Suppressor macrophage treated with lipopolysaccharide for 4 hours (primary cell): ENCODE measurements around the gene OTOA.
"Not testable (repeated sequence)": the region's sequence is repeated elsewhere in the genome, so short reads cannot be mapped to it uniquely, and the experiment has no call there.

ENCODE experiments used
- DNase-seq: peaks from one replicate; pipeline ENCODE4 v3.0.0-alpha.2; 2020

Gene OTOA

DNA sequence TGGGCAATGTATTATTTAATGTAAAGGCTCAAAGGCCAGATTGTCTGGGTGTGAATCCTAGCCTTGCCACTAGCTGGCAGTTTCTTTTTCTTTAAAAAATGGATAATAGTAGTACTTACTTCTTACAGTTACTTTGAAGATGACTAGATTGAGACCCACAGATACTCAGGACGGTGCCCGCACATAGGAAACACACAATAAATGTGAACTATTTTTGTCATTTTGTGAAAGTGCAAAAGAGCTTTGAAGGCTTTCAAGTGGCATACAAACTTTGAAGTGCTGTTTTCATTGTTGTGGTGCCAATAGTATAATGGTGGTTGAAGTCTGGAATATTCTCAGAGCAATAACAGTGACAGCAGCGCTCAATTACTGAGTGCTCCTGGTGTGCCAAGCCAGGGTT, 63.6 kb downstream of the OTOA start:
- DNase-seq: no peak

GRCh38 chr16:21731233-21731632, 67.5 kb downstream of the OTOA start:
- DNase-seq: not testable (repeated sequence)

DNA sequence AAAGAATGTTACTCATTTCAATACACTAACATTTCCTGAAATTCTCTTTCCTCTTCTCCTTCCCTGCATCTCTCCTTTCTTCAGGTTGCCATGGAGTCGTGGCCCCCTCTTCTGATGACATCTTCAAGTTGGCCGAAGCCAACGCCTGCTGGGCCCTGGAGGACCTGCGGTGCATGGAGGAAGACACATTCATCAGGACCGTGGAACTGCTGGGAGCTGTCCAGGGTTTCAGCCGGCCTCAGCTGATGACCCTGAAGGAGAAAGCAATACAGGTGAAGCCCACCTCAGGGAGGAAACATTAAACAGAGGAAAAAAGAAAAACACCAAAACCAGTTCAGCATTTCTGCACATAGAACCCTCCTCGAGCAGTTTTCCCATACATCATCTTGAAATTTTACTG, 76.9 kb downstream of the OTOA start:
- not testable (repeated sequence) for DNase-seq

- peak; percentile 47 for DNase-seq
Measured at GRCh38 chr16:21756192-21757079, 92.7 kb downstream of the OTOA start.

GRCh38 chr16:21757080-21757671, 93.4 kb downstream of the OTOA start:
- not testable (repeated sequence) for DNase-seq

GRCh38 chr16:21768280-21768679, 104.5 kb downstream of the OTOA start:
- not testable (repeated sequence) for DNase-seq

- not testable (repeated sequence) for DNase-seq
Measured at GRCh38 chr16:21768810-21769209, 105.0 kb downstream of the OTOA start.

GRCh38 chr16:21769284-21769683, 105.5 kb downstream of the OTOA start:
- not testable (repeated sequence) for DNase-seq

GRCh38 chr16:21770584-21770983, 106.8 kb downstream of the OTOA start:
- not testable (repeated sequence) for DNase-seq

DNA sequence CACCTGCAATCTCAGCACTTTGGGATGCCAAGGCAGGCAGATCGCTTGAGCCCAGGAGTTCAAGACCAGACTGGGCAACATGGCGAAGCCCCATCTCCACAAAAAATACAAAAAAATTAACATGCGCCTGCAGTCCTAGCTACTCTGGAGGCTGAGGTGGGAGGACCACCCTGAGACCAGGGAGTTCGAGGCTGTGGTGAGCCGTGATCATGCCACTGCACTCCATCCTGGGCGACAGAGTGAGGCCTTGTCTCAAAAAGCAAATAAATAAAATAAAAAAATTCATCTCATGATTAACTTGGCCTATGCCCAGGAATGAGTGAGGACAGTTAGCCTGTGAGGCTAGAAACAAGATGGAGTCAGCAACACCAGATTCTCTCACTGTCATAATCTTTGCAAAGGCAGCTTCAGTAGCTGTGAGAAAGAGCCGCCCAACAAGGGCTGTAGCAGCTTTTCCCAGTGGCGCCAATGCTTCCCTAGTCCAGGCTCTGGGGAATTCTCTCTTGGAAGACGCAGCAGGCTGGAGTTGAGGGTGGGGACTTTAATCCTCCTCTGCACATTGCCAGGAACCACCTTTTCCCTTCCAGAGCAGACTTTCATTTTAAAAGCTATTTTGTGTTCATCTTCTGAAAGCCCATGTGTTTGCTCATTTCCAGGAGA, 108.9 kb downstream of the OTOA start:
- not testable (repeated sequence) for DNase-seq

DNA sequence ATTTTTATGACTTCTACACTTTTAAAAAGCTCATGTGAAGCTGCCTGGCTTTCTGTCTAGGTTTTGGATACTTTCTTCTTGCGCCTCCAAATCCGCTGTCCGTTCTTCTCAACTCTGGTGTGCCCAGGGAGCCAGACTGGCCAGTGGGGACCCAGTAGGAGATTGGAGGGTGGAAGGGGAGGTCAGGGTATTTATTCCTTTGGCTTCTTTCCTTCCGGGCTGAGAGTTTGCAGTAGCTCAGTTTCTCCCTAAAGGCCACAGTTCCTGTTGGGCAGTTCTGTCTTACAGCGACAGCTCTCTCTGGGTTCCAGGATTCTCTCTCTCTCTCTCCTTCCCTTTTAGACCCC, 109.4 kb downstream of the OTOA start:
- not testable (repeated sequence) for DNase-seq

GRCh38 chr16:21780525-21780924, 116.8 kb downstream of the OTOA start:
- not testable (repeated sequence) for DNase-seq

DNA sequence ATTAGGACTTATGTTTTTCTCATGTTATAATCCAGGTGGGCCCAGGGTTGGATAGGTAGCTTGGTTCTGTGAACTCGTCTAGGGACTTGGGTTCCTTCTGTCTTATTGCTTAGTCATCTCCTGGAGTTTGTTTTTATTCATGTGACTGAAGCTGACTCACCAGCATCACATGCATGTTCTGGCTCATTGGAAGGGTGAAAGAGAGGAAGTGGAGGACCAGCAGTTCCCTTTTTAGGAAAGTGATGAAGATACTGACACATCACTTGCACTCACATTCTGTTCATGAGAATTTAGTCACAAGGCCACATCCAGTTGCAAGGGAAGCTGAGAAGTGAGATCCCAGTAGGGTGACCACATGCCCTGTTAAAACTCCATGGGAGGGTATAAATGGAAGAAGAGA, 126.7 kb downstream of the OTOA start:
- DNase-seq: not testable (repeated sequence)

DNA sequence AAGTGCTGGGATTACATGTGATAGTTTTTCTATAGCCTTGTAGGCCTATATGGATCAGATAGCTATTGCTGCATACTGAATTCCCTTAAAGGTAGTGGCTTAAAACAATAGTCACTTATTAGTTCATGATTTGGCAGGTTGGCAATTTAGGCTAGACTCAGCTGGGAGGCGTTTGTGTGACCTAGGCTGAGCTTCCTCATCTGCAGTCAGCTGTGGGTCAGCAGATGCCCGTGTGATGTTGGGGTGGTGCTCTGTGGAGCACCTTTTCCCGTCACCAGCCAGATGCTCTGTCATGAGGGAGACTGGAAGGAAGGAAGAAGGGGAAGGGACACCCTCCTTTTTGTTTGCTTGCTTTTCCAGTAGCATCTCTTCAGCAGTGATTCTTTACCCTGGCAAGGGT, 129.5 kb downstream of the OTOA start:
- not testable (repeated sequence) for DNase-seq

GRCh38 chr16:21798601-21799000, 134.8 kb downstream of the OTOA start:
- DNase-seq: not testable (repeated sequence)

DNA sequence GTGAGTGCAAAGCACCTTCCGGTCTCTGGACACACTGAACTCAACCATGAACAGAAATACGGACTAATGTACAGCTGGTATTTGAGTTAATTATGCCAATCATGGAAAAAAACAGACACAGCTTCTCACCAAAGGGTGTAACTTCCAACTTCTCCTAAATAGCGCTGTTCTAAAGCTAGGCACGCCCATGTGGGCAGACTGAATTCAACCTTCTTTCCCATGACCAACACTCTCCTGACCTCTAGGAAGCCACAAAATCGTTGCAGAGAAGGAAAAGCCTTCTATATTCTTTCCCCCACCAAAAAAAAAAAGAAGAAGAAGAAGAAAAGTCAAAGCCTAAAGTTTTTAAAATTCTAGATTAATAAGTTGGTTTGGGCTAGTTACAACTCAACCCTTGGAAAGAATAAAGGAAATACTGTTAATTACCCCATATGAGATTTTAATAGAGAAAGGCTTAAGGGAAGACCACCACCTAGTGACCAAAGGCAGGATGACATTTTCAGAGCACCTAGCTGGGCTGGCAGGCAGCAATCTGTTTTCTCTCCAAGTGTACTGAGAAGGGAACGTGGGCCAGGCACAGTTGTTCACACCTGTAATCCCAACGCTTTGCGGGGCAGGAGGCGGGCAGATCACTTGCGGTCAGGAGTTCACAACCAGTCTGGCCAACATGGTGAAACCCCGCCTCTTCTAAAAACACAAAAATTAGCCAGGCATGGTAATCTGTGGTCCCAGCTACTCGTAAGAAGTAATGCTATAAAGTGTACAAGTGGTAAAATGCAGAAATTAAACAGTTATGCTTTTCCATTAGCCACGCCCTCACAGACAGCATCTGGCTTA, 138.0 kb downstream of the OTOA start:
- peak; percentile 66 for DNase-seq

GRCh38 chr16:21802375-21802663, 138.6 kb downstream of the OTOA start:
- DNase-seq: not testable (repeated sequence)
